Left lung (tissue), 10 donors: Measurements from ENCODE around the gene HEXD. TPM values are rescaled to one million over a fixed set of nuclear protein-coding genes. Genes with fewer than 3 reads are reported as not detected.
"Not testable (repeated sequence)": the region's sequence is repeated elsewhere in the genome, so short reads cannot be mapped to it uniquely, and the experiment has no call there.

ENCODE experiments used
- ATAC-seq: fragments of 200-7000 bp; cut with Tn5 transposase; one replicate; pipeline ENCODE4 v1.9.1; 2020; ENCODE audit warnings: moderate library complexity
- DNase-seq, 4 donors: peaks; one replicate each; pipeline ENCODE4 v3.0.0-alpha.2; 2013 to 2020
- H3K27ac ChIP-seq, 2 donors: fragments of 200-600 bp; sonication (generic) in 1 of 2; one replicate each; pipeline versions ENCODE4 v1.5.0 to v1.8.0; 2020 to 2021
- H3K27me3 ChIP-seq, 2 donors: fragments of 200-600 bp; sonication (generic) in 1 of 2; one replicate each; pipeline versions ENCODE4 v1.5.0 to v1.8.0; 2020 to 2021
- H3K36me3 ChIP-seq, 2 donors: fragments of 200-600 bp; sonication (generic) in 1 of 2; one replicate each; pipeline versions ENCODE4 v1.5.0 to v1.8.0; 2020 to 2021
- H3K4me1 ChIP-seq, 2 donors: fragments of 200-600 bp; one replicate each; pipeline ENCODE4 v1.8.0; 2021
- H3K4me3 ChIP-seq, 2 donors: fragments of 200-600 bp; sonication (generic) in 1 of 2; one replicate each; pipeline versions ENCODE4 v1.5.0 to v1.8.0; 2020 to 2021; ENCODE audit warnings: mild to moderate bottlenecking in 1 of 2
- H3K9me3 ChIP-seq, 2 donors: fragments of 200-600 bp; sonication (generic) in 1 of 2; one replicate each; pipeline versions ENCODE4 v1.5.0 to v1.8.0; 2020 to 2021
- CTCF ChIP-seq, 2 donors: fragments of 200-600 bp; sonication (generic) in 1 of 2; IDR thresholded peaks; one replicate each; pipeline versions ENCODE4 v1.5.0 to v1.8.0; 2021; ENCODE audit warnings: antibody characterized with exemption in 2 of 2
- intact Hi-C, 2 donors: fragments of 100-400 bp; cut with DNase I; formaldehyde crosslinking; loops; one replicate each; pipeline versions ENCODE4 v1.11.2 to v1.14.2; 2022
- polyA plus RNA-seq, 6 donors: library from polyadenylated mRNA; unstranded; fragments of 120-200 nt; gene quantifications; one replicate each; pipeline ENCODE4 v1.2.1, GENCODE V29; 2013; ENCODE audit not compliant: insufficient read length in 6 of 6
- total RNA-seq, 2 donors: library from RNA; stranded (reverse); fragmentation: NEBNext Ultra II Directional; extraction: Animal tissue kit (Norgen Biotek cat#: 25700); gene quantifications; one replicate each; pipeline ENCODE4 v1.2.1, GENCODE V29; 2021
- donor health status: DM: no; HTN: yes; CAD: no.
- donor health status: DM: no; HTN: no; CAD: no.

Gene HEXD
- total and polyA plus RNA-seq, 8 donors: 28.6 to 48.3 (median 38.4) TPM

GRCh38 chr17:82449883-82450356, 31.8 kb downstream of the HEXD start:
- H3K36me3 ChIP-seq: peaks cover 0 to 25% of the 10 kb centered on the region in 2 donors
- H3K9me3 ChIP-seq: no peaks in the 10 kb centered on the region
- no peak for ATAC-seq
- TF ChIP-seq CTCF (IDR thresholded peaks at IDR 0.05): no peak
- peaks cover 16 to 67% of the 10 kb centered on the region in 2 donors for H3K4me1 ChIP-seq
- no peaks in the 10 kb centered on the region for H3K27me3 ChIP-seq
- peak overlapping the region; percentile 88 to 93 for H3K27ac ChIP-seq
- intact Hi-C loops: no loop called here
- no peak for DNase-seq
- H3K4me3 ChIP-seq: peak overlapping the region; percentile 91 to 93

- Histone ChIP-seq H3K4me1 (peaks cover 13 to 61% of the 10 kb centered on the region in 2 donors), H3K27ac (peak within 1 kb of the TSS; percentile 88 to 93), H3K27me3 (no peaks in the 10 kb centered on the region), H3K4me3 (peak within 1 kb of the TSS; percentile 91 to 93), H3K36me3 (peaks cover 0 to 19% of the 10 kb centered on the region in 2 donors), H3K9me3 (no peaks in the 10 kb centered on the region)
- intact Hi-C loops: no loop called here
- DNase-seq (peak; percentile 89 to 98 (median 94)), ATAC-seq (peak; percentile 96)
- no peak for TF ChIP-seq CTCF (IDR thresholded peaks at IDR 0.05)
These were observed 32.4 kb downstream of the HEXD start, which contains the start of gene CYBC1 for GRCh38 chr17:82450357-82451106. Gene CYBC1, minus strand, starts transcription at chr17:82450752. Its CDS starts 1,498 bp downstream, at chr17:82449254.

- peaks cover 0 to 6% of the 10 kb centered on the region in 2 donors for H3K36me3 ChIP-seq
- no peak for TF ChIP-seq CTCF (IDR thresholded peaks at IDR 0.05)
- ATAC-seq (no peak), DNase-seq (no peak)
- H3K4me1 ChIP-seq: peaks cover 14 to 63% of the 10 kb centered on the region in 2 donors
- intact Hi-C loops: no loop called here
- H3K9me3 ChIP-seq: no peaks in the 10 kb centered on the region
- H3K27me3 ChIP-seq: no peaks in the 10 kb centered on the region
- no peak overlapping the region for H3K4me3 ChIP-seq
- peak overlapping the region in 1 of 2 donors; percentile 88 for H3K27ac ChIP-seq
These were observed 34.0 kb downstream of the HEXD start for GRCh38 chr17:82452162-82452561.

DNA sequence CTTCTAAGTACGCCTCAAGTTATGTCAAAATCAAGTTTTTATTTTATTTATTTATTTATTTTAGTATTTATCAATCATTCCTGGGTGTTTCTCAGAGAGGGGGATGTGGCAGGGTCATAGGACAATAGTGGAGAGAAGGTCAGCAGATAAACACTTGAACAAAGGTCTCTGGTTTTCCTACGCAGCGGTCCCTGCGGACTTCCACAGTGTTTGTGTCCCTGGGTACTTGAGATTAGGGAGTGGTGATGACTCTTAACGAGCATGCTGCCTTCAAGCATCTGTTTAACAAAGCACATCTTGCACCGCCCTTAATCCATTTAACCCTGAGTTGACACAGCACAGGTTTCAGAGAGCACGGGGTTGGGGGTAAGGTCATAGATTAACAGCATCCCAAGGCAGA, 35.0 kb downstream of the HEXD start:
- H3K27me3 ChIP-seq, DNase-seq, H3K9me3 ChIP-seq, intact Hi-C loops, ATAC-seq, H3K4me3 ChIP-seq, H3K36me3 ChIP-seq: not testable (repeated sequence)
- Histone ChIP-seq H3K27ac (peak overlapping the region in 1 of 2 donors; percentile 88), H3K4me1 (peaks cover 20 to 61% of the 10 kb centered on the region in 2 donors)

DNA sequence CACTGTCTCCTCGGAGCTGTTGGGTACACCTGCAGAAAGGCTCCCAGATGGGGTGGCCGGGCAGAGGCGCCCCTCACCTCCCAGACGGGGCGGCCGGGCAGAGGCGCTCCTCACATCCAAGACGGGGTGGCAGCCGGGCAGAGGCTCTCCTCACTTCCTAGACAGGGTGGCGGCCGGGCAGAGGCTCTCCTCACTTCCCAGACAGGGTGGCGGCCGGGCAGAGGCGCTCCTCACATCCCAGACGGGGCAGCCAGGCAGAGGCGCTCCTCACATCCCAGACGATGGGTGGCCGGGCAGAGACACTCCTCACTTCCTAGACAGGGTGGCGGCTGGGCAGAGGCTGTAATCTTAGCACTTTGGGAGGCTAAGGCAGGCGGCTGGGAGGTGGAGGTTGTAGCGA, 35.6 kb downstream of the HEXD start:
- H3K27ac ChIP-seq, H3K4me3 ChIP-seq, H3K9me3 ChIP-seq, intact Hi-C loops, H3K36me3 ChIP-seq, ATAC-seq, H3K27me3 ChIP-seq: not testable (repeated sequence)
- DNase-seq: peak in 1 of 4 donors; percentile 50
- H3K4me1 ChIP-seq: peaks cover 20 to 59% of the 10 kb centered on the region in 2 donors

- TF ChIP-seq CTCF (IDR thresholded peaks at IDR 0.05): no peak
- H3K27ac ChIP-seq: peak overlapping the region; percentile 100
- no peaks in the 10 kb centered on the region for H3K27me3 ChIP-seq
- ATAC-seq (no peak), DNase-seq (peak in 2 of 4 donors; percentile 20 to 69)
- peak overlapping the region; percentile 90 to 96 for H3K4me3 ChIP-seq
- intact Hi-C loops: no loop called here
- H3K4me1 ChIP-seq: peaks cover 7 to 46% of the 10 kb centered on the region in 2 donors
- no peaks in the 10 kb centered on the region for H3K9me3 ChIP-seq
- H3K36me3 ChIP-seq: peaks cover 0 to 24% of the 10 kb centered on the region in 2 donors
These were observed 39.2 kb downstream of the HEXD start for GRCh38 chr17:82457073-82457928.
